ENCODE measurements around the gene STEAP3.

STEAP3 gene

DNA sequence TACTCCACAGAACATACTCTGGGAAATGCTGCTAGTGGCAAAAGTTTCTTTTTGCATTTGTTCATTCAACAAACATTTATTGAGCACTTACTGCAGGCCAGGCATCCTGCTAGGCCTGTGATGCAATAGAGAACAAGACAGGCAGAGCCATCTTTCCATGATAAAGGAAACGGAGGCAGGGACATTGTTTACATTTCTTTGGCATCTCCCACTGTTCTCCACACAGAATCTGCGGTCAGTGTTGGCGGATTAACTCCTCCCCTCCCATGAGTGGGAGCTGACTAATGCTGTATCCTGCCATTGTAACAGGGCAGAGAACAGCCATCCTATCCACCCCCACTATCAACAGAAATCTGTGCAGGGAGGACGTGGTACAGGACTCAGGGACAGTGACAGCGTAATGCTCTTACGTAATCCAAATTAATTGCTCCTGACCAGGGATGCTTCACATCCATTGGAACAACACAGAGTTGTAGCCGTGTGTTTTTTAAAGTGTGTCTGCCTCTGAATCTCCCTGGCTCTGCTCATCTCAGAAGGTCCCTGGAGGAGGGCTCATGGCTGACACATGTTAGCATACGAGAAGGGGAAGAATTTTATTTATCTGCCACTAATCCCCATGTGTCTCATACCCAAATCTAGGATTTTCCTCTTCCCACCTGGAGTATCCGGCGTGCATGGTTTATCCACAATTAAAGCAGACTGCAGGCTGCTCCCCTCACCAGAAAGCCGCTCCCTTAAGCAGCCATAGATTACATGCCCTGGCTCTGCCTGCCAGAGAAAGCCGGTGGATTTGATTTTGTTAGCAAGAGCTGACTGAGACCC, 32.3 kb downstream of the STEAP3 start:
- no peaks in the 10 kb centered on the region for H3K36me3 ChIP-seq (ENCODE audit: control insufficient read depth, insufficient read depth, low read length)

DNA sequence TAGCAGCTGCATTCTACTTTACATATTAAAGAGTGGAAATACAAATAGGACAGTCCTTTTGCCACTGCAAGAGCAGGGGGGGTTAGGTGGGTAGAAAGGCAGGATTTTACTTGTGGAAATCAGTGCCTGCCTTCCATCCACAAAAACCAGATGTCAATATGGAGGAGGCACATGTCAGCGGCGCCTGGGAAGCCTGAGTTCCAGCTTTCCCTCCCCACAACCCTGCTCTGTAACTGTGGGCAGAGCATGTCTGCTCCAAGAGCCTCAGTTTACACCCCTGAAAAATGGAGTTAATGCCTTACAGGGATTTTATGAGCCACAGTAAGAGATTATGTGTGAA, 32.9 kb downstream of the STEAP3 start:
- Histone ChIP-seq H2AFZ (no peak overlapping the region), H3K4me2 (ENCODE audit: low read length) (no peak overlapping the region), H3K27ac (no peak overlapping the region), H3K79me2 (no peaks in the 10 kb centered on the region), H3K27me3 (ENCODE audit: control insufficient read depth, insufficient read depth, low read length) (no peaks in the 10 kb centered on the region), H3K9me3 (ENCODE audit: control insufficient read depth, low read length) (no peaks in the 10 kb centered on the region), H3K4me1 (peaks cover 2% of the 10 kb centered on the region), H3K36me3 (ENCODE audit: control insufficient read depth, insufficient read depth, low read length) (no peaks in the 10 kb centered on the region), H3K9ac (no peak overlapping the region), H3K4me3 (ENCODE audit: low read depth, low read length) (no peak overlapping the region)
- TF ChIP-seq, protein P1, sequence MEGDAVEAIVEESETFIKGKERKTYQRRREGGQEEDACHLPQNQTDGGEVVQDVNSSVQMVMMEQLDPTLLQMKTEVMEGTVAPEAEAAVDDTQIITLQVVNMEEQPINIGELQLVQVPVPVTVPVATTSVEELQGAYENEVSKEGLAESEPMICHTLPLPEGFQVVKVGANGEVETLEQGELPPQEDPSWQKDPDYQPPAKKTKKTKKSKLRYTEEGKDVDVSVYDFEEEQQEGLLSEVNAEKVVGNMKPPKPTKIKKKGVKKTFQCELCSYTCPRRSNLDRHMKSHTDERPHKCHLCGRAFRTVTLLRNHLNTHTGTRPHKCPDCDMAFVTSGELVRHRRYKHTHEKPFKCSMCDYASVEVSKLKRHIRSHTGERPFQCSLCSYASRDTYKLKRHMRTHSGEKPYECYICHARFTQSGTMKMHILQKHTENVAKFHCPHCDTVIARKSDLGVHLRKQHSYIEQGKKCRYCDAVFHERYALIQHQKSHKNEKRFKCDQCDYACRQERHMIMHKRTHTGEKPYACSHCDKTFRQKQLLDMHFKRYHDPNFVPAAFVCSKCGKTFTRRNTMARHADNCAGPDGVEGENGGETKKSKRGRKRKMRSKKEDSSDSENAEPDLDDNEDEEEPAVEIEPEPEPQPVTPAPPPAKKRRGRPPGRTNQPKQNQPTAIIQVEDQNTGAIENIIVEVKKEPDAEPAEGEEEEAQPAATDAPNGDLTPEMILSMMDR (IDR thresholded peaks at IDR 0.05), result no peak

More for the DNA sequence above, 32.3 kb downstream of the STEAP3 start:
- Histone ChIP-seq H3K27ac (no peak overlapping the region), H3K79me2 (no peaks in the 10 kb centered on the region), H3K27me3 (ENCODE audit: control insufficient read depth, insufficient read depth, low read length) (no peaks in the 10 kb centered on the region), H3K9me3 (ENCODE audit: control insufficient read depth, low read length) (no peaks in the 10 kb centered on the region), H2AFZ (no peak overlapping the region), H3K4me1 (peaks cover 2% of the 10 kb centered on the region), H3K4me3 (ENCODE audit: low read depth, low read length) (no peak overlapping the region), H3K4me2 (ENCODE audit: low read length) (no peak overlapping the region), H3K9ac (no peak overlapping the region)
- TF ChIP-seq, protein P1 (IDR thresholded peaks at IDR 0.05), result no peak

DNA sequence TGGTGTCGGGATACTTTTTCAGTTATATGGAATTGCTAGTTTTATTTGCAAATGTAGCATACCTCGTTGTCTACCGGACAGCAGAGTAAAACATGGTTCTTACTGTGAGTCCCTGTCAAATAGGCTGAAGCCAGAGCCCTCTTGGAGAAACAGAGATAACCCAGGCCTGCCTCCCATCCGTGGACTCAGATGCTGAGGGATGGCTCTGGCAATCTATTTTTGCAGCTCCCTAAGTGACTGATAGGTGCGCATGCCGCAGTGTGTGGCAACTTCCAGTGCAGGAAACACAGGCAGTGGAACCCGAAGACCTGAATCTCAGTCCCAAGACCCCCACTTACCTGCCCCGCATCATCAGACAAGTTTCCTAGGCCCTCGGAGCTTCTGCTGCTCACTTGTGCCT, 33.6 kb downstream of the STEAP3 start:
- Histone ChIP-seq H3K4me1 (peaks cover 2% of the 10 kb centered on the region), H3K27me3 (ENCODE audit: control insufficient read depth, insufficient read depth, low read length) (no peaks in the 10 kb centered on the region), H3K27ac (no peak overlapping the region), H3K9me3 (ENCODE audit: control insufficient read depth, low read length) (no peaks in the 10 kb centered on the region), H3K36me3 (ENCODE audit: control insufficient read depth, insufficient read depth, low read length) (no peaks in the 10 kb centered on the region), H3K79me2 (no peaks in the 10 kb centered on the region), H2AFZ (no peak overlapping the region), H3K4me3 (ENCODE audit: low read depth, low read length) (no peak overlapping the region), H3K4me2 (ENCODE audit: low read length) (no peak overlapping the region), H3K9ac (no peak overlapping the region)
- TF ChIP-seq, protein P1 (IDR thresholded peaks at IDR 0.05), result no peak

DNA sequence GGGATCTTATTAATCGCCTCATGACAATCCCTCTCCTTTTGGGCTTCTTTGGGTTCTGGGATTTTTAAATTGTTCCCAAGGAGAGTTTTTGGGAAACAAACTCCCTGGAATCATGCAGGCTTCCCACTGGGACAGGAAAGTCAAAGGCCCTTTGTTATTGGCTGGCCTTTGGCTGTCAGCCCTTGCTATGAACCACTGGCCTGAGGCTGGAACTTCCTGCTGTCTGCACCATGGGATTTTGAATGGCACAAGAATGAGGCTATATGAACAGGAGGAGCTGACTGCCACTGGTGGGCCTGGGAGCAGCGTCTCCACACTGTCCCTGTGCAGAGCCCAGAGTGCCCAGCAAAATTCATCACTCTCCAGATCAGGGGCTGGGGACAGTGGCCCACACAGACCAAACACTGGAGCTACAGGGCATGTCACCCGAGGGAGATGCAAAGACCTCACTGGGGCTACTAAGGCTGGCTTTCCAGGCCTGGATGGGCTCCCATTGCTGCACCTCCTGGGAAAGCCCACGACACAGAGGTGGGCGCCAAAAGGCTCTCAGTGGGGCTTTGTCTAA, 35.7 kb downstream of the STEAP3 start:
- Histone ChIP-seq H3K27ac (no peak overlapping the region), H2AFZ (no peak overlapping the region), H3K4me3 (ENCODE audit: low read depth, low read length) (no peak overlapping the region), H3K4me1 (no peaks in the 10 kb centered on the region), H3K79me2 (no peaks in the 10 kb centered on the region), H3K9me3 (ENCODE audit: control insufficient read depth, low read length) (no peaks in the 10 kb centered on the region), H3K27me3 (ENCODE audit: control insufficient read depth, insufficient read depth, low read length) (no peaks in the 10 kb centered on the region), H3K9ac (no peak overlapping the region), H3K4me2 (ENCODE audit: low read length) (no peak overlapping the region), H3K36me3 (ENCODE audit: control insufficient read depth, insufficient read depth, low read length) (no peaks in the 10 kb centered on the region)
- TF ChIP-seq, protein P1 (IDR thresholded peaks at IDR 0.05), result no peak
